HEK293T (cell line): ENCODE data around the gene ZC3H12C.

Source experiments
- CTCF ChIA-PET: fragments of 350-600 bp; formaldehyde crosslinking; extraction: SDS; loops from one replicate; lab custom pipeline; 2021; ENCODE audit warnings: antibody characterized with exemption, inconsistent platforms; lab: Yijun Ruan, JAX
- POLR2A ChIA-PET: fragments of 350-600 bp; formaldehyde crosslinking; extraction: SDS; loops from one replicate; lab custom pipeline; 2020; ENCODE audit warnings: antibody characterized with exemption, inconsistent platforms; lab: Yijun Ruan, JAX
- DNase-seq: peaks from one replicate; pipeline ENCODE4 v3.0.0; 2012; ENCODE audit warnings: mixed read lengths; ENCODE audit errors: extremely low spot score
- ARNT ChIP-seq: fragments of 450-650 bp; IDR thresholded peaks from 2 replicates; pipeline ENCODE4 v1.6.1; 2017; ENCODE audit warnings: mild to moderate bottlenecking
- BHLHE40 ChIP-seq: fragments of 450-650 bp; IDR thresholded peaks from 2 replicates; pipeline ENCODE4 v1.6.1; 2016; ENCODE audit warnings: mild to moderate bottlenecking, moderate library complexity, borderline replicate concordance
- CTBP1 ChIP-seq: fragments of 450-650 bp; IDR thresholded peaks from 2 replicates; pipeline ENCODE4 v1.6.1; 2016; ENCODE audit warnings: borderline replicate concordance
- ELF4 ChIP-seq: fragments of 450-650 bp; IDR thresholded peaks from 2 replicates; pipeline ENCODE4 v1.6.1; 2017; ENCODE audit warnings: antibody characterized with exemption
- FOXA1 ChIP-seq: fragments of 450-650 bp; IDR thresholded peaks from 2 replicates; pipeline ENCODE4 v1.6.1; 2016; ENCODE audit warnings: mild to moderate bottlenecking
- FOXK2 ChIP-seq: fragments of 450-650 bp; IDR thresholded peaks from 2 replicates; pipeline ENCODE4 v1.6.1; 2016; ENCODE audit warnings: mild to moderate bottlenecking
- FOXM1 ChIP-seq: fragments of 450-650 bp; IDR thresholded peaks from 2 replicates; pipeline ENCODE4 v1.6.1; 2017; ENCODE audit warnings: mild to moderate bottlenecking, borderline replicate concordance
- HDGF ChIP-seq: fragments of 450-650 bp; IDR thresholded peaks from 2 replicates; pipeline ENCODE4 v1.6.1; 2017; ENCODE audit warnings: antibody characterized with exemption, borderline replicate concordance
- L3MBTL2 ChIP-seq: fragments of 450-650 bp; conservative IDR thresholded peaks from 2 replicates; pipeline ENCODE4 v1.6.1; 2016; ENCODE audit warnings: mild to moderate bottlenecking
- LEF1 ChIP-seq: fragments of 450-650 bp; IDR thresholded peaks from 2 replicates; pipeline ENCODE4 v1.6.1; 2017; ENCODE audit warnings: mild to moderate bottlenecking, borderline replicate concordance
- NFRKB ChIP-seq: fragments of 450-650 bp; IDR thresholded peaks from 2 replicates; pipeline ENCODE4 v1.6.1; 2016; ENCODE audit warnings: mild to moderate bottlenecking, moderate library complexity
- SP1 ChIP-seq: fragments of 450-650 bp; IDR thresholded peaks from 2 replicates; pipeline ENCODE4 v1.6.1; 2017
- SUZ12 ChIP-seq: fragments of 450-650 bp; IDR thresholded peaks from 2 replicates; pipeline ENCODE4 v1.6.1; 2016; ENCODE audit warnings: mild to moderate bottlenecking
- TARDBP ChIP-seq: fragments of 450-650 bp; IDR thresholded peaks from 2 replicates; pipeline ENCODE4 v1.6.1; 2016
- ZNF384 ChIP-seq: fragments of 450-650 bp; IDR thresholded peaks from 2 replicates; pipeline ENCODE4 v1.6.1; 2016
- TF ChIP-seq, protein P1 (sequence below): fragments of 450-650 bp; IDR thresholded peaks from 2 replicates; pipeline ENCODE4 v1.6.1; 2016

The ZC3H12C gene

DNA sequence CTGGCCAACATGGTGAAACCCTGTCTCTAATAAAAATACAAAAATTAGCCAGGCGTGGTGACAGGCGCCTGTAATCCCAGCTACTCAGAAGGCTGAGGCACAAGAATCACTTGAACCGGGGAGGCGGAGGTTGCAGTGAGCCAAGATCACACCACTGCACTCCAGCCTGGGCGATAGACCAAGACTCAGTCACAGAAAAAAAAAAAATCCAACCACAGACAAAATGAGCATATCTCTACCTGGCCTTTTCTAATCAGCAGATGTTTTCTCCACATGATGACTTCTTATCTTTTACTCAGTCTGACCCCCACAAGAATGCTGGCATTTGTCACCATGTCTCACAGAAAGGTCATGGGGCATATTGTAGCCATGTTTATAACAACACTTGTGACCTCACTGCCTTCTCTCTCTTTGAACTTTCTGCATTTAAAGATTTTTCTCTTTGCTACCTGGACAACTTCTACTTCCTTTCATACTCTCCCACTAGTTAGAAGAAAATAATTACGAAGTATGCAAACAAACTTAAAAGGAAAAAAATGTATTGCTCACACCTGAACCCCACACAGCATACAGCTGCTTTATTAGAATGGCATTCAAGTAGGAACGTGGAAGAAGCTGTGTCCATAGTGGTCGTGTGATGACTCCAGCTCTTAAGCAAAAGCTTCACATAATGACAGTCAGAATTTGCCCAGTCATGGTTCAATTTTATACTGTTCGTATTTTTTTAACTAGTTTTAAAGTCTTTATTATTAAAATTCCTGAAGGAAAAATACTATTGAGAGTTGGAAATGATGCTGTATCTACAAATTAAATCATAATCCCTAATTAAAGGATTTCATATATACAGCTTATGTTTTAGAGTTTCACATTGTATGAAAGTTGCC, 65.4 kb downstream of the ZC3H12C start:
- DNase-seq, result no peak
- POLR2A ChIA-PET, result no interaction called here
- CTCF ChIA-PET, result interaction anchor here (0.7 kb wide), 1 partner anchor 28 kb away, joined by 3 read pairs; no protein-coding TSS in a partner anchor
- TF ChIP-seq HDGF, result no peak

DNA sequence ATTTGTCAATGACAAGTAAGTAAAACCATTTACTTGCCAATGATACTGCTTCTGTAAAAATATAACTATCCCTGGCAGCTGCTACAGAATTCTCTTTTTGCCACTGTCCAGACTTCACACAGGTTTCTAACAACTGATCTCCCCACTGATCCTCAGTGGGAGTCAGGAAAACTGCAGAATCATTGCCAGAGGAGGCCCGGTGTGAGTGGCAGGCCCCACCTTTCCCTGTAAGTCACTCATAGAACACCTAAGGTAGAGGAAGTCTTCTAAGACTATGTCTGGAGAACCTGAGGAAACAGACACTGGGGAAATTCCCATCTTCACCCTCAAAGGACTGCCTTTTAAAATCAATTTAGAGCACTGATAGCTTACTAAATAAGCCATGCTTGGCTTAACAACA, 66.3 kb downstream of the ZC3H12C start:
- TF ChIP-seq, protein P1, sequence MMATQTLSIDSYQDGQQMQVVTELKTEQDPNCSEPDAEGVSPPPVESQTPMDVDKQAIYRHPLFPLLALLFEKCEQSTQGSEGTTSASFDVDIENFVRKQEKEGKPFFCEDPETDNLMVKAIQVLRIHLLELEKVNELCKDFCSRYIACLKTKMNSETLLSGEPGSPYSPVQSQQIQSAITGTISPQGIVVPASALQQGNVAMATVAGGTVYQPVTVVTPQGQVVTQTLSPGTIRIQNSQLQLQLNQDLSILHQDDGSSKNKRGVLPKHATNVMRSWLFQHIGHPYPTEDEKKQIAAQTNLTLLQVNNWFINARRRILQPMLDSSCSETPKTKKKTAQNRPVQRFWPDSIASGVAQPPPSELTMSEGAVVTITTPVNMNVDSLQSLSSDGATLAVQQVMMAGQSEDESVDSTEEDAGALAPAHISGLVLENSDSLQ, result no peak
- no peak for DNase-seq
- CTCF ChIA-PET, result no interaction called here
- POLR2A ChIA-PET, result no interaction called here

DNA sequence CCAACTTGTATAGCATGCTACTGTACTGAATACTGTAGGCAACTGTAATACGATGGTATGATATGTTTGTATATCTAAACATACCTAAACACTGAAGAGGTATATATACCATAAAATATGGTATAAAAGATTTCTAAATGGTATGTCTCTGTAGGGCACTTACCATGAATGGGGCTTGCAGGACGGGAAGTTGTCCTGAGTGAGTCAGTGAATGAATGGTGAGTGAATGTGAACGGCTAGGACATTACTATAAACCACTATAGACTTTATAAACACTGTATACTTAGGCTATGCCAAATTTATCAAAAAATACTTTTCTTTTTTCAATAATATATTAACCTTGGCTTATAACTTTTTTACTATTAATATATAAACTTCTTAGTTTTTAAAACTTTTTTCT, 66.8 kb downstream of the ZC3H12C start:
- no peak for TF ChIP-seq FOXA1
- no peak for TF ChIP-seq FOXK2
- TF ChIP-seq, protein P1, result no peak
- no peak for TF ChIP-seq LEF1
- TF ChIP-seq TARDBP, result no peak
- no peak for TF ChIP-seq ELF4
- no peak for TF ChIP-seq SP1
- no peak for TF ChIP-seq HDGF
- no peak for TF ChIP-seq ARNT
- no peak for TF ChIP-seq L3MBTL2
- no peak for TF ChIP-seq FOXM1
- TF ChIP-seq NFRKB, result no peak
- no peak for TF ChIP-seq ZNF384
- no peak for TF ChIP-seq CTBP1
- no peak for TF ChIP-seq BHLHE40
- CTCF ChIA-PET, result no interaction called here
- POLR2A ChIA-PET, result interaction anchor here (0.6 kb wide), 1 partner anchor 46 kb away, joined by 3 read pairs; no protein-coding TSS in a partner anchor
- no peak for DNase-seq

DNA sequence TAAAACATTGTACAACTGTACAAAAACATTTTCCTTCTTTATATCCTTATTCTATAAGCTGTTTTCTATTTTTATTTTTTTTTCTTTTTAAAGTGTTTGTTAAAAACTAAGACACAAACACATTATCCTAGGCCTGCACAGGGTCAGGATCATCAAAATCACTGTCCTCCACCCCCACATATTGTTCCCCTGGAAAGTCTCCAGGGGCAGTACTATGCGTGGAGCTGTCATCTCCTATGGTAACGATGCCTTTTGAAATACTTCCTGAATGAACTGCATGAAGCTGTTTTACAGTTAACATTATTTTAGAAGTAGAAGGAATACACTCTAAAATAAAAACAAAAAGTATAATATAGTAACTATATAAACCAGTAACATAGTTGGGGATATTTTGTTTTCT, 67.2 kb downstream of the ZC3H12C start:
- TF ChIP-seq L3MBTL2 (no peak), FOXM1 (no peak), HDGF (no peak), FOXA1 (no peak), LEF1 (no peak), FOXK2 (no peak), TARDBP (no peak), ZNF384 (no peak), SP1 (no peak), NFRKB (no peak), CTBP1 (no peak), BHLHE40 (no peak), SUZ12 (no peak), ARNT (no peak), ELF4 (no peak)
- TF ChIP-seq, protein P1, result no peak
- POLR2A ChIA-PET, result interaction anchor here (0.6 kb wide), 1 partner anchor 46 kb away, joined by 3 read pairs; no protein-coding TSS in a partner anchor
- no peak for DNase-seq
- CTCF ChIA-PET, result no interaction called here

DNA sequence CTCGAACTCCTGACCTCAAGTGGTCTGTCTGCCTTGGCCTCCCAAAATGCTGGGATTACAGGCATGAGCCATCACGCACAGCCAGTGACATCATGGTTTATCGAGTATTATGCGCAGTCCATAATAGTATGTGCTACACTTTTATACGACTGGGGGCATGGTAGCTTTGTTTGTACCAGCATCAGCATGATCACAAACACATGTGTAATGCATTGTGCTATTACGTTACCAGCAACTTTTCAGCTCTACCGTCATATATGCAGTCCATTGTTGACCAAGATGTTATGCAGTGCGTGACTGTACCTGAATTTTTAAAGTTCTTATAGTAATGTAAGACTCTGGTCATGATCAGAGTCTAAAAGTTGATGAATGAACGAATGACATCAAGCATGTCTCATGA, 67.9 kb downstream of the ZC3H12C start:
- POLR2A ChIA-PET, result no interaction called here
- TF ChIP-seq SP1 (no peak), FOXK2 (no peak), TARDBP (no peak), L3MBTL2 (no peak), ELF4 (no peak), LEF1 (no peak), ZNF384 (no peak), FOXM1 (no peak), HDGF (no peak), CTBP1 (no peak), NFRKB (no peak), FOXA1 (no peak), ARNT (no peak), SUZ12 (no peak), BHLHE40 (no peak)
- TF ChIP-seq, protein P1, result no peak
- CTCF ChIA-PET, result no interaction called here
- no peak for DNase-seq

DNA sequence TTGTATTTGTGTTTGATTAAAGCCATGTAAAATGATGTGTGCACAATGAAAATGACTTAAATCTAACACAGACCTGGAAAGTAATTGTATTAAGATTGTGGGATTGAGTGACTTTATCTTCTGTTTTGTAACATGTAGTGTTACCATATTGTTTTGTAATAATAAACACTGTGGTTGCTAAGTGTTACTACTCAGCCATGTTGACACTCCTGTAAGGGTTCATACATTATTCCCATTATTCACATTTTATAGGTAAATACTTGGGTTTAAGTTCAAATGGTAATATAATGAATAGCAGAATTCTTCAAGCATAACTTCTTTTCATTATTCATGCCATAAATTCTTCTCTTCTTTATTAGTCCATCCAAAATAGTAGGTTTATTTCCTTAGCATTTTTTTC, 69.0 kb downstream of the ZC3H12C start:
- POLR2A ChIA-PET, result no interaction called here
- DNase-seq, result no peak
- CTCF ChIA-PET, result interaction anchor here (0.5 kb wide), 1 partner anchor 418 kb away, joined by 3 read pairs; no protein-coding TSS in a partner anchor
- TF ChIP-seq, protein P1, result no peak
- TF ChIP-seq FOXA1, result no peak
- no peak for TF ChIP-seq ZNF384
- TF ChIP-seq ELF4, result no peak
